Measurements from ENCODE around the gene ABLIM1.

DNA sequence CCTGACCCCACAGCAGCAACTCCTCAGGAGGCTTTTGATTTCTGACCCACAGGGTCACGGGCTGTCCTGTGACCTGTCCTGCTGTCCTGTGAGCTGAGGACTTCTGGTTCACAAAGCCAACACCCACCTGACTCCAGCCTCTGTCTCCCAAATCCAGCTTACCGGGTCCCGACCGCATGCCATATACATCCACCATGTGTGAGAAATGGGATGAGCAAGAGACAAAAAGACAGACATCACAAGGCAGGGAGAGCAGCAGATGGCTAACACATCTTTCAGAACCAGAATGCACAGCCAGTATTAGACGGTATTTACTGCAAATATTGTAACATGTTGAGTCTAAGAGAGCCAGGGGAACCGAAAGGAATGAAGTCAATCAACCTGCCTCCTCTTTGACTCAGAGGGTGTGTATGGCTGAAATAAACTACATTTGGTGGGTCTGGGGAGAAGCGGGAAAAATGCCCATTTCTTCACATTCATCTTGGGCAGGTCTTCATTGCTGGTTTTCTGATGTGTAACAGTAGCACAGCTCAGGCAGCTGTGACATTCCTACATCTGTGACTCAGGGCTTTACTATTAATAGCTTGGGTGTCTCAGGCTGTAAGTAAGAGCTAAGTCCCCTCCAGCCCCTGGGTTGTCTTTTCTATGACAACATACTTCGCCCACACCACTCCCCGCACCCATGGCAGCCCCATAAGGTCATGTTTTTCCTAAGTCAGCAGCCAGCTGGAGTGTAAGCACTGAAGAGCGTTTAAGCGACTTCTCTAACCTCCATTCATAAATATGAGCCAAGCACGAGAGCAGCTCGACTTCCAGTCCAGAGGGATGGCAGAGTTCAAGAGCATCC lies 25.0 kb downstream of the ABLIM1 start:
- TF ChIP-seq REST (IDR thresholded peaks at IDR 0.05; ENCODE audit: insufficient read depth in 1 of 2, low read depth in 2 of 2, low read length in 2 of 2) (no peak), POLR2AphosphoS5 (IDR thresholded peaks at IDR 0.05; ENCODE audit: low read depth, low read length) (no peak)
